PFSK-1 (cell line): ENCODE results near the gene SEMA3A.

ENCODE experiments used
- FOXP2 ChIP-seq: optimal IDR thresholded peaks from 2 replicates; pipeline ENCODE3; 2011; ENCODE audit warnings: borderline replicate concordance, control low read depth, inconsistent platforms; ENCODE audit not compliant: insufficient read depth; ENCODE audit errors: extremely low read length, extremely low read depth
- POLR2AphosphoS5 ChIP-seq: IDR thresholded peaks from 2 replicates; pipeline ENCODE4 v1.6.1; 2012; ENCODE audit warnings: low read depth, mild to moderate bottlenecking, control low read depth, low read length, moderate library complexity
- SIN3A ChIP-seq: IDR thresholded peaks from 2 replicates; pipeline ENCODE4 v1.6.1; 2012; ENCODE audit warnings: mild to moderate bottlenecking, low read length, moderate library complexity, borderline replicate concordance; ENCODE audit not compliant: insufficient read depth
- TAF1 ChIP-seq: IDR thresholded peaks from 2 replicates; pipeline ENCODE4 v1.6.1; 2012; ENCODE audit warnings: low read length, control low read depth, borderline replicate concordance; ENCODE audit not compliant: insufficient read depth
- TF ChIP-seq, protein P1 (sequence below), 2 experiments: IDR thresholded peaks; 2 replicates each; pipeline versions ENCODE4 v1.6.1 to v1.8.0; 2011 to 2012; ENCODE audit warnings: low read depth in 2 of 2, low read length in 2 of 2, control low read depth in 1 of 2, inconsistent platforms in 1 of 2, mild to moderate bottlenecking in 1 of 2, moderate library complexity in 1 of 2; ENCODE audit not compliant: insufficient read depth in 1 of 2

- TF ChIP-seq TAF1 (no peak), POLR2AphosphoS5 (no peak), SIN3A (no peak), FOXP2 (no peak)
- TF ChIP-seq, protein P1, sequence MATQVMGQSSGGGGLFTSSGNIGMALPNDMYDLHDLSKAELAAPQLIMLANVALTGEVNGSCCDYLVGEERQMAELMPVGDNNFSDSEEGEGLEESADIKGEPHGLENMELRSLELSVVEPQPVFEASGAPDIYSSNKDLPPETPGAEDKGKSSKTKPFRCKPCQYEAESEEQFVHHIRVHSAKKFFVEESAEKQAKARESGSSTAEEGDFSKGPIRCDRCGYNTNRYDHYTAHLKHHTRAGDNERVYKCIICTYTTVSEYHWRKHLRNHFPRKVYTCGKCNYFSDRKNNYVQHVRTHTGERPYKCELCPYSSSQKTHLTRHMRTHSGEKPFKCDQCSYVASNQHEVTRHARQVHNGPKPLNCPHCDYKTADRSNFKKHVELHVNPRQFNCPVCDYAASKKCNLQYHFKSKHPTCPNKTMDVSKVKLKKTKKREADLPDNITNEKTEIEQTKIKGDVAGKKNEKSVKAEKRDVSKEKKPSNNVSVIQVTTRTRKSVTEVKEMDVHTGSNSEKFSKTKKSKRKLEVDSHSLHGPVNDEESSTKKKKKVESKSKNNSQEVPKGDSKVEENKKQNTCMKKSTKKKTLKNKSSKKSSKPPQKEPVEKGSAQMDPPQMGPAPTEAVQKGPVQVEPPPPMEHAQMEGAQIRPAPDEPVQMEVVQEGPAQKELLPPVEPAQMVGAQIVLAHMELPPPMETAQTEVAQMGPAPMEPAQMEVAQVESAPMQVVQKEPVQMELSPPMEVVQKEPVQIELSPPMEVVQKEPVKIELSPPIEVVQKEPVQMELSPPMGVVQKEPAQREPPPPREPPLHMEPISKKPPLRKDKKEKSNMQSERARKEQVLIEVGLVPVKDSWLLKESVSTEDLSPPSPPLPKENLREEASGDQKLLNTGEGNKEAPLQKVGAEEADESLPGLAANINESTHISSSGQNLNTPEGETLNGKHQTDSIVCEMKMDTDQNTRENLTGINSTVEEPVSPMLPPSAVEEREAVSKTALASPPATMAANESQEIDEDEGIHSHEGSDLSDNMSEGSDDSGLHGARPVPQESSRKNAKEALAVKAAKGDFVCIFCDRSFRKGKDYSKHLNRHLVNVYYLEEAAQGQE (IDR thresholded peaks at IDR 0.05; ENCODE audit: insufficient read depth in 1 of 2, low read depth in 2 of 2, low read length in 2 of 2): no peak
Measured at GRCh38 chr7:84027678-84028077, 166.9 kb downstream of the SEMA3A start.
